Liver (tissue), 3 donors: Measurements from ENCODE around the gene TP53I3.

Experiments used
- EGR1 ChIP-seq, 2 donors: IDR thresholded peaks; 2 replicates each; pipeline ENCODE4 v1.6.1; 2016 to 2018; ENCODE audit warnings: antibody characterized with exemption in 2 of 2, low read depth in 2 of 2
- RAD21 ChIP-seq, 2 donors: IDR thresholded peaks; 2 replicates each; pipeline ENCODE4 v1.6.1; 2016; ENCODE audit warnings: antibody characterized with exemption in 2 of 2, mild to moderate bottlenecking in 2 of 2
- REST ChIP-seq: IDR thresholded peaks from 2 replicates; pipeline ENCODE4 v1.6.1; 2016; ENCODE audit warnings: antibody characterized with exemption, mild to moderate bottlenecking
- TAF1 ChIP-seq: conservative IDR thresholded peaks from 2 replicates; pipeline ENCODE4 v1.6.1; 2016; ENCODE audit warnings: antibody characterized with exemption, mild to moderate bottlenecking
- YY1 ChIP-seq: IDR thresholded peaks from 2 replicates; pipeline ENCODE4 v1.6.1; 2016; ENCODE audit warnings: antibody characterized with exemption, mild to moderate bottlenecking
- ZBTB33 ChIP-seq: IDR thresholded peaks from 2 replicates; pipeline ENCODE4 v1.6.1; 2016; ENCODE audit warnings: antibody characterized with exemption
- TF ChIP-seq, protein P1 (sequence below): fragments of 150-350 bp; IDR thresholded peaks from 2 replicates; pipeline ENCODE4 v1.5.1; 2017; ENCODE audit warnings: improper control_type of control experiment, low read depth, low read length; ENCODE audit not compliant: missing input control
- TF ChIP-seq, protein P2 (sequence below): IDR thresholded peaks from 2 replicates; pipeline ENCODE4 v1.6.1; 2016; ENCODE audit warnings: antibody characterized with exemption
- donor health status: healthy.
- donor health status: healthy.

- TF ChIP-seq, protein P1, sequence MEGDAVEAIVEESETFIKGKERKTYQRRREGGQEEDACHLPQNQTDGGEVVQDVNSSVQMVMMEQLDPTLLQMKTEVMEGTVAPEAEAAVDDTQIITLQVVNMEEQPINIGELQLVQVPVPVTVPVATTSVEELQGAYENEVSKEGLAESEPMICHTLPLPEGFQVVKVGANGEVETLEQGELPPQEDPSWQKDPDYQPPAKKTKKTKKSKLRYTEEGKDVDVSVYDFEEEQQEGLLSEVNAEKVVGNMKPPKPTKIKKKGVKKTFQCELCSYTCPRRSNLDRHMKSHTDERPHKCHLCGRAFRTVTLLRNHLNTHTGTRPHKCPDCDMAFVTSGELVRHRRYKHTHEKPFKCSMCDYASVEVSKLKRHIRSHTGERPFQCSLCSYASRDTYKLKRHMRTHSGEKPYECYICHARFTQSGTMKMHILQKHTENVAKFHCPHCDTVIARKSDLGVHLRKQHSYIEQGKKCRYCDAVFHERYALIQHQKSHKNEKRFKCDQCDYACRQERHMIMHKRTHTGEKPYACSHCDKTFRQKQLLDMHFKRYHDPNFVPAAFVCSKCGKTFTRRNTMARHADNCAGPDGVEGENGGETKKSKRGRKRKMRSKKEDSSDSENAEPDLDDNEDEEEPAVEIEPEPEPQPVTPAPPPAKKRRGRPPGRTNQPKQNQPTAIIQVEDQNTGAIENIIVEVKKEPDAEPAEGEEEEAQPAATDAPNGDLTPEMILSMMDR, result no peak
- TF ChIP-seq EGR1 (IDR thresholded peaks at IDR 0.05; ENCODE audit: low read depth in 2 of 2) (no peak), REST (no peak), YY1 (no peak), TAF1 (no peak), ZBTB33 (no peak), RAD21 (IDR thresholded peaks at IDR 0.05) (no peak)
- TF ChIP-seq, protein P2, sequence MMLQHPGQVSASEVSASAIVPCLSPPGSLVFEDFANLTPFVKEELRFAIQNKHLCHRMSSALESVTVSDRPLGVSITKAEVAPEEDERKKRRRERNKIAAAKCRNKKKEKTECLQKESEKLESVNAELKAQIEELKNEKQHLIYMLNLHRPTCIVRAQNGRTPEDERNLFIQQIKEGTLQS, result no peak
Observed at GRCh38 chr2:24040511-24040910, 44.1 kb downstream of the TP53I3 start.
